Fibroblast of lung (primary cell): ENCODE measurements around the gene CDK2AP2.

Experiments used
- EZH2 ChIP-seq: IDR thresholded peaks from 2 replicates; pipeline ENCODE4 v1.5.1; 2012; ENCODE audit warnings: low read length, control low read depth, mild to moderate bottlenecking; ENCODE audit errors: missing control alignments
- TF ChIP-seq, protein P1 (sequence below), 2 donors: IDR thresholded peaks in 1 of 2; conservative IDR thresholded peaks in 1 of 2; 1 replicate in 1 of 2; 2 replicates in 1 of 2; pipeline ENCODE4 v1.5.1; 2011 to 2012; ENCODE audit warnings: low read length in 2 of 2, control low read depth in 1 of 2, inconsistent platforms in 1 of 2, low read depth in 1 of 2, mild to moderate bottlenecking in 1 of 2

DNA sequence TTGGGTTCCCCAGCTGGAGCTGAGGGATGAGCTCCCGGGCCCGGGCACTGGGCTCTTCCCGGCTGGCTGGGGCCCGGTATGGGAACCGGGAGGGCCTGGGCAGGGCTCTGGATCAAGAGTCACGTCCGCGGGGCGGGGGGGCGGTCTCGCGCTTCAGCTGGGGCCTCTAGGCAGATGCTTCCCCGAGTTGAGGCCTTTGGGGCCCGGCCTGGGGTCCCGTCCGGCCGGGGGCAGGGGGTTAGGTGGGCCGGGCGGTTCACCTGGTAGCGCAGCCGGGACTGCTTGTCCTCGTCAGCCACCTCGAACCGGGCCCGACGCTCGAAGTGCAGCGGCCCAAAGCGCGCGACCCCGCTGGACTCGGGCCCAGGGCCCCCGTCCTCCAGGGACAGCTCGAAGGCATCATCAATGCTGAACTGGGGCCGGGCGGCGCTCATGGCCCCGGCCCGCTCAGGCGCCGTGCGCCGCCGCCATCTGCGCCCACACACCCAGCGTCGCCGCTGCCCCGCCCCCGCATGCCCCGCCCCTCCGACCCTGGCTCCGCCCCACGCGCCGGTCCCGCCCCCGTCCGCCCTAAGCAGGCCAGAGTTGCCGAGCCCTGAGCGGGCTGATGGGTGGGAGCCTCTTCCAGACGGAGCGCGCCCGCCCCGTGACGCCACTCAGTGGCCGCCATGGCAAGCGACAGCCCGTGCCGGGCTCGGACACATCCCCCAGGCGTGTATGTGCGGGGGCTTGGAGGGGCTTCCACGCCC is 39.0 kb downstream of the CDK2AP2 start, which contains the start of gene TMEM134:
- TF ChIP-seq, protein P1, sequence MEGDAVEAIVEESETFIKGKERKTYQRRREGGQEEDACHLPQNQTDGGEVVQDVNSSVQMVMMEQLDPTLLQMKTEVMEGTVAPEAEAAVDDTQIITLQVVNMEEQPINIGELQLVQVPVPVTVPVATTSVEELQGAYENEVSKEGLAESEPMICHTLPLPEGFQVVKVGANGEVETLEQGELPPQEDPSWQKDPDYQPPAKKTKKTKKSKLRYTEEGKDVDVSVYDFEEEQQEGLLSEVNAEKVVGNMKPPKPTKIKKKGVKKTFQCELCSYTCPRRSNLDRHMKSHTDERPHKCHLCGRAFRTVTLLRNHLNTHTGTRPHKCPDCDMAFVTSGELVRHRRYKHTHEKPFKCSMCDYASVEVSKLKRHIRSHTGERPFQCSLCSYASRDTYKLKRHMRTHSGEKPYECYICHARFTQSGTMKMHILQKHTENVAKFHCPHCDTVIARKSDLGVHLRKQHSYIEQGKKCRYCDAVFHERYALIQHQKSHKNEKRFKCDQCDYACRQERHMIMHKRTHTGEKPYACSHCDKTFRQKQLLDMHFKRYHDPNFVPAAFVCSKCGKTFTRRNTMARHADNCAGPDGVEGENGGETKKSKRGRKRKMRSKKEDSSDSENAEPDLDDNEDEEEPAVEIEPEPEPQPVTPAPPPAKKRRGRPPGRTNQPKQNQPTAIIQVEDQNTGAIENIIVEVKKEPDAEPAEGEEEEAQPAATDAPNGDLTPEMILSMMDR (conservative IDR thresholded peaks at IDR 0.05 in 1 of 2, IDR thresholded peaks at IDR 0.05 in 1 of 2; ENCODE audit: low read depth in 1 of 2, low read length in 2 of 2), result peak in 1 of 2 donors; percentile 19
- no peak for TF ChIP-seq EZH2
